Loucy (cell line): Measurements from ENCODE around the gene VPS8.

Source experiments
- H2AFZ ChIP-seq: fragments of 200-600 bp; sonication (generic); 2 replicates; pipeline ENCODE4 v1.6.0; 2016; ENCODE audit warnings: antibody characterized with exemption, mild to moderate bottlenecking, low read length, moderate library complexity
- H3F3A ChIP-seq: fragments of 200-600 bp; 2 replicates; pipeline ENCODE4 v1.6.0; 2016; ENCODE audit warnings: antibody characterized with exemption, low read depth, mild to moderate bottlenecking
- H3K27me3 ChIP-seq: fragments of 200-600 bp; sonication (generic); 2 replicates; pipeline ENCODE4 v1.6.1; 2014; ENCODE audit warnings: low read length, mild to moderate bottlenecking; ENCODE audit not compliant: insufficient read depth, poor library complexity, severe bottlenecking
- H3K36me3 ChIP-seq: fragments of 200-600 bp; sonication (generic); 2 replicates; pipeline ENCODE4 v1.6.1; 2016; ENCODE audit warnings: low read length; ENCODE audit not compliant: insufficient read depth
- H3K4me1 ChIP-seq: fragments of 200-600 bp; sonication (generic); 2 replicates; pipeline ENCODE4 v1.5.1; 2014; ENCODE audit warnings: low read length, mild to moderate bottlenecking; ENCODE audit not compliant: insufficient read depth, poor library complexity, severe bottlenecking
- H3K4me2 ChIP-seq: fragments of 200-600 bp; sonication (generic); 2 replicates; pipeline ENCODE4 v1.6.0; 2014; ENCODE audit warnings: antibody characterized with exemption, low read length, low read depth, mild to moderate bottlenecking; ENCODE audit not compliant: poor library complexity, severe bottlenecking
- H3K4me3 ChIP-seq: fragments of 200-600 bp; sonication (generic); 2 replicates; pipeline ENCODE4 v1.5.1; 2014; ENCODE audit warnings: low read length, mild to moderate bottlenecking, mixed read lengths; ENCODE audit not compliant: poor library complexity, severe bottlenecking
- H3K79me2 ChIP-seq: fragments of 200-600 bp; sonication (generic); 2 replicates; pipeline ENCODE4 v1.6.1; 2014; ENCODE audit warnings: low read length; ENCODE audit not compliant: insufficient read depth
- H3K9ac ChIP-seq: fragments of 200-600 bp; sonication (generic); 2 replicates; pipeline ENCODE4 v1.6.0; 2014; ENCODE audit warnings: mild to moderate bottlenecking, low read depth, low read length, moderate library complexity; ENCODE audit not compliant: poor library complexity, severe bottlenecking
- H3K9me2 ChIP-seq: fragments of 200-600 bp; sonication (generic); replicated peaks from 2 replicates; pipeline ENCODE4 v1.6.1; 2016; ENCODE audit warnings: low read depth, low read length, mixed read lengths
- H3K9me3 ChIP-seq: fragments of 200-600 bp; sonication (generic); 2 replicates; pipeline ENCODE4 v1.6.1; 2014; ENCODE audit warnings: mild to moderate bottlenecking, antibody characterized with exemption, low read length, low read depth; ENCODE audit not compliant: insufficient read depth
- H4K20me1 ChIP-seq: fragments of 200-600 bp; sonication (generic); 2 replicates; pipeline ENCODE4 v1.6.0; 2014; ENCODE audit warnings: antibody characterized with exemption, low read length, mild to moderate bottlenecking; ENCODE audit not compliant: insufficient read depth, poor library complexity, severe bottlenecking
- CTCF ChIP-seq: fragments of 200-600 bp; sonication (generic); conservative IDR thresholded peaks from 2 replicates; pipeline ENCODE4 v1.5.1; 2014; ENCODE audit warnings: mild to moderate bottlenecking, antibody characterized with exemption, low read length
- EZH2phosphoT487 ChIP-seq: fragments of 200-600 bp; IDR thresholded peaks from 2 replicates; pipeline ENCODE4 v1.6.1; 2018; ENCODE audit warnings: antibody characterized with exemption, mild to moderate bottlenecking, moderate library complexity, borderline replicate concordance

VPS8 gene

GRCh38 chr3:184811034-184811433, 932 bp upstream of the VPS8 start:
- Histone ChIP-seq H4K20me1 (no peaks in the 10 kb centered on the region), H3K4me1 (peaks cover 43% of the 10 kb centered on the region), H3K4me3 (no peak overlapping the region), H3K36me3 (no peaks in the 10 kb centered on the region), H3K9ac (peak overlapping the region; percentile 89), H2AFZ (peak overlapping the region; percentile 91), H3K9me3 (no peaks in the 10 kb centered on the region), H3K4me2 (peak overlapping the region; percentile 95), H3K79me2 (peaks cover 31% of the 10 kb centered on the region), H3K9me2 (no peaks in the 10 kb centered on the region), H3K27me3 (no peaks in the 10 kb centered on the region), H3F3A (no peaks in the 10 kb centered on the region; the same call in 1 of the 2 replicates)
- TF ChIP-seq EZH2phosphoT487: no peak
- TF ChIP-seq CTCF: no peak

- H3K4me2 ChIP-seq: peak overlapping the region; percentile 95
- H3K36me3 ChIP-seq: no peaks in the 10 kb centered on the region
- no peaks in the 10 kb centered on the region for H4K20me1 ChIP-seq
- peaks cover 49% of the 10 kb centered on the region for H3K4me1 ChIP-seq
- H3K27me3 ChIP-seq: no peaks in the 10 kb centered on the region
- H3K79me2 ChIP-seq: peaks cover 31% of the 10 kb centered on the region
- peak overlapping the region; percentile 89 for H3K9ac ChIP-seq
- peak overlapping the region; percentile 99 for H3K4me3 ChIP-seq
- no peaks in the 10 kb centered on the region; the same call in 1 of the 2 replicates for H3F3A ChIP-seq
- no peaks in the 10 kb centered on the region for H3K9me3 ChIP-seq
- peak overlapping the region; percentile 91 for H2AFZ ChIP-seq
- no peaks in the 10 kb centered on the region for H3K9me2 ChIP-seq
- no peak for TF ChIP-seq EZH2phosphoT487
- no peak for TF ChIP-seq CTCF
These were observed 335 bp upstream of the VPS8 start for GRCh38 chr3:184811663-184811998.

- Histone ChIP-seq H3K9ac (peak overlapping the region; percentile 89), H2AFZ (peak overlapping the region; percentile 91), H4K20me1 (no peaks in the 10 kb centered on the region), H3K9me2 (no peaks in the 10 kb centered on the region), H3K4me3 (peak overlapping the region; percentile 99), H3K4me1 (peaks cover 60% of the 10 kb centered on the region), H3K27me3 (no peaks in the 10 kb centered on the region), H3F3A (no peaks in the 10 kb centered on the region; the same call in 1 of the 2 replicates), H3K79me2 (peaks cover 31% of the 10 kb centered on the region), H3K4me2 (peak overlapping the region; percentile 95), H3K36me3 (no peaks in the 10 kb centered on the region), H3K9me3 (no peaks in the 10 kb centered on the region)
- TF ChIP-seq CTCF: no peak
- TF ChIP-seq EZH2phosphoT487: no peak
These were observed 686 bp downstream of the VPS8 start for GRCh38 chr3:184812662-184813042.
